Stimulated activated naive CD8-positive, alpha-beta T cell treated with anti-CD3 and anti-CD28 coated beads, Interleukin-15, Interleukin-2, amounts not matched to agents 100 ng/mL and 50 ng/mL, for 24 hours (primary cell): ENCODE data around the gene HAT1.
A peak's percentile ranks its signal among the peaks of the same experiment; 100 is the strongest.
"Not testable (repeated sequence)": the region's sequence is repeated elsewhere in the genome, so short reads cannot be mapped to it uniquely, and the experiment has no call there.

ENCODE experiments used
- H3K27ac Mint-ChIP-seq: one replicate; pipeline ENCODE4 v1.8.0; 2021; ENCODE audit warnings: mild to moderate bottlenecking, mixed read lengths
- H3K27me3 Mint-ChIP-seq: one replicate; pipeline ENCODE4 v1.8.0; 2021; ENCODE audit warnings: mixed read lengths
- H3K36me3 Mint-ChIP-seq: one replicate; pipeline ENCODE4 v1.8.0; 2021; ENCODE audit warnings: low read depth, mixed read lengths
- H3K4me1 Mint-ChIP-seq: one replicate; pipeline ENCODE4 v1.8.0; 2021; ENCODE audit warnings: low read depth, mixed read lengths
- H3K4me3 Mint-ChIP-seq: one replicate; pipeline ENCODE4 v1.8.0; 2021; ENCODE audit warnings: mild to moderate bottlenecking, mixed read lengths
- H3K9me3 Mint-ChIP-seq: one replicate; pipeline ENCODE4 v1.8.0; 2021; ENCODE audit warnings: mixed read lengths

HAT1 gene

GRCh38 chr2:171983924-171984323, 61.7 kb downstream of the HAT1 start:
- H3K4me1 Mint-ChIP-seq, H3K27me3 Mint-ChIP-seq, H3K9me3 Mint-ChIP-seq, H3K4me3 Mint-ChIP-seq, H3K27ac Mint-ChIP-seq: not testable (repeated sequence)
- peaks cover 39% of the 10 kb centered on the region for H3K36me3 Mint-ChIP-seq

GRCh38 chr2:171985076-171985475, 62.8 kb downstream of the HAT1 start:
- H3K4me3 Mint-ChIP-seq = no peak overlapping the region
- H3K9me3 Mint-ChIP-seq = no peaks in the 10 kb centered on the region
- H3K27me3 Mint-ChIP-seq = no peaks in the 10 kb centered on the region
- H3K27ac Mint-ChIP-seq = no peak overlapping the region
- H3K4me1 Mint-ChIP-seq = no peaks in the 10 kb centered on the region
- H3K36me3 Mint-ChIP-seq = peaks cover 27% of the 10 kb centered on the region

GRCh38 chr2:171986778-171987177, 64.5 kb downstream of the HAT1 start:
- Mint-ChIP-seq H3K36me3 (peaks cover 21% of the 10 kb centered on the region), H3K27me3 (no peaks in the 10 kb centered on the region), H3K27ac (no peak overlapping the region), H3K4me1 (no peaks in the 10 kb centered on the region), H3K4me3 (no peak overlapping the region), H3K9me3 (no peaks in the 10 kb centered on the region)

- Mint-ChIP-seq H3K27me3 (peaks cover 6% of the 10 kb centered on the region), H3K36me3 (no peaks in the 10 kb centered on the region), H3K4me3 (no peak overlapping the region), H3K9me3 (no peaks in the 10 kb centered on the region), H3K27ac (no peak overlapping the region), H3K4me1 (no peaks in the 10 kb centered on the region)
Observed at GRCh38 chr2:171991027-171991426, 68.8 kb downstream of the HAT1 start.

- Mint-ChIP-seq H3K27ac (no peak overlapping the region), H3K27me3 (peaks cover 11% of the 10 kb centered on the region), H3K36me3 (no peaks in the 10 kb centered on the region), H3K9me3 (no peaks in the 10 kb centered on the region), H3K4me1 (peaks cover 24% of the 10 kb centered on the region), H3K4me3 (no peak overlapping the region)
Observed at GRCh38 chr2:171995586-171995985, 73.3 kb downstream of the HAT1 start.

GRCh38 chr2:171996021-171996420, 73.8 kb downstream of the HAT1 start:
- H3K27ac Mint-ChIP-seq = no peak overlapping the region
- H3K9me3 Mint-ChIP-seq = no peaks in the 10 kb centered on the region
- peaks cover 11% of the 10 kb centered on the region for H3K27me3 Mint-ChIP-seq
- no peak overlapping the region for H3K4me3 Mint-ChIP-seq
- H3K4me1 Mint-ChIP-seq = peaks cover 29% of the 10 kb centered on the region
- no peaks in the 10 kb centered on the region for H3K36me3 Mint-ChIP-seq

GRCh38 chr2:171997031-171997430, 74.8 kb downstream of the HAT1 start:
- Mint-ChIP-seq H3K27me3 (peaks cover 11% of the 10 kb centered on the region), H3K4me1 (peaks cover 31% of the 10 kb centered on the region)
- not testable (repeated sequence) for H3K36me3 Mint-ChIP-seq, H3K4me3 Mint-ChIP-seq, H3K9me3 Mint-ChIP-seq, H3K27ac Mint-ChIP-seq

GRCh38 chr2:171999161-171999560, 76.9 kb downstream of the HAT1 start:
- H3K36me3 Mint-ChIP-seq = peaks cover 4% of the 10 kb centered on the region
- H3K4me1 Mint-ChIP-seq = peaks cover 35% of the 10 kb centered on the region
- H3K27ac Mint-ChIP-seq = peak overlapping the region; percentile 84
- H3K9me3 Mint-ChIP-seq = no peaks in the 10 kb centered on the region
- peak overlapping the region; percentile 92 for H3K4me3 Mint-ChIP-seq
- peaks cover 11% of the 10 kb centered on the region for H3K27me3 Mint-ChIP-seq

GRCh38 chr2:171999604-172000469, 77.6 kb downstream of the HAT1 start, which contains the start of gene METAP1D:
TSS of gene METAP1D (plus strand) at chr2:171999953. CDS start at chr2:171999970, 17 bp downstream.
- Mint-ChIP-seq H3K36me3 (peaks cover 4% of the 10 kb centered on the region), H3K9me3 (no peaks in the 10 kb centered on the region), H3K27ac (peak within 1 kb of the TSS; percentile 98), H3K4me3 (peak within 1 kb of the TSS; percentile 92), H3K27me3 (peaks cover 11% of the 10 kb centered on the region), H3K4me1 (peaks cover 35% of the 10 kb centered on the region)

- peak overlapping the region; percentile 98 for H3K27ac Mint-ChIP-seq
- H3K27me3 Mint-ChIP-seq = peaks cover 6% of the 10 kb centered on the region
- peak overlapping the region; percentile 92 for H3K4me3 Mint-ChIP-seq
- H3K36me3 Mint-ChIP-seq = peaks cover 4% of the 10 kb centered on the region
- no peaks in the 10 kb centered on the region for H3K9me3 Mint-ChIP-seq
- H3K4me1 Mint-ChIP-seq = peaks cover 35% of the 10 kb centered on the region
Observed at GRCh38 chr2:172000696-172001361, 78.6 kb downstream of the HAT1 start.

- Mint-ChIP-seq H3K9me3 (no peaks in the 10 kb centered on the region), H3K4me3 (no peak overlapping the region), H3K36me3 (peaks cover 21% of the 10 kb centered on the region), H3K27me3 (no peaks in the 10 kb centered on the region), H3K4me1 (peaks cover 19% of the 10 kb centered on the region), H3K27ac (peak overlapping the region; percentile 48)
Observed at GRCh38 chr2:172007372-172007771, 85.1 kb downstream of the HAT1 start.

GRCh38 chr2:172009823-172010222, 87.6 kb downstream of the HAT1 start:
- Mint-ChIP-seq H3K4me3 (no peak overlapping the region), H3K4me1 (peaks cover 24% of the 10 kb centered on the region), H3K9me3 (no peaks in the 10 kb centered on the region), H3K36me3 (peaks cover 21% of the 10 kb centered on the region), H3K27ac (no peak overlapping the region), H3K27me3 (no peaks in the 10 kb centered on the region)

- H3K4me1 Mint-ChIP-seq = peaks cover 24% of the 10 kb centered on the region
- no peaks in the 10 kb centered on the region for H3K9me3 Mint-ChIP-seq
- H3K4me3 Mint-ChIP-seq = peak overlapping the region; percentile 6
- no peaks in the 10 kb centered on the region for H3K27me3 Mint-ChIP-seq
- H3K36me3 Mint-ChIP-seq = peaks cover 14% of the 10 kb centered on the region
- no peak overlapping the region for H3K27ac Mint-ChIP-seq
Observed at GRCh38 chr2:172011812-172012575, 89.7 kb downstream of the HAT1 start.

- H3K9me3 Mint-ChIP-seq = no peaks in the 10 kb centered on the region
- H3K4me3 Mint-ChIP-seq = no peak overlapping the region
- H3K27ac Mint-ChIP-seq = no peak overlapping the region
- peaks cover 8% of the 10 kb centered on the region for H3K36me3 Mint-ChIP-seq
- H3K4me1 Mint-ChIP-seq = peaks cover 24% of the 10 kb centered on the region
- no peaks in the 10 kb centered on the region for H3K27me3 Mint-ChIP-seq
Observed at GRCh38 chr2:172012677-172013391, 90.6 kb downstream of the HAT1 start.
